Endothelial cell of umbilical vein (primary cell): Measurements from ENCODE around the gene CALU. TPM values are rescaled to one million over a fixed set of nuclear protein-coding genes. Genes with fewer than 3 reads are reported as not detected.

ENCODE experiments used
- BruUV-seq: library from RNA; stranded (reverse); fragments of 400-500 nt; replicated peaks from 2 replicates; lab custom pipeline; 2021; lab: Mats Ljungman, UMichigan
- CTCF ChIA-PET: fragments of 300-600, 350-600 bp; sonication (Branson Sonifier 250); formaldehyde crosslinking; loops from one replicate; lab custom pipeline; 2021; ENCODE audit warnings: antibody characterized with exemption, inconsistent platforms; lab: Charles Lee
- POLR2A ChIA-PET: fragments of 300-600, 350-600 bp; sonication (Branson Sonifier 250); formaldehyde crosslinking; loops from one replicate; lab custom pipeline; 2021; ENCODE audit warnings: antibody characterized with exemption, inconsistent platforms; lab: Charles Lee
- DNase-seq: peaks from one replicate; pipeline ENCODE4 v3.0.0-alpha.2; 2011; ENCODE audit warnings: low read depth, low spot score
- FAIRE-seq: peaks from 2 replicates; lab custom pipeline; 2011; peaks lifted over from hg19 to GRCh38; lab: Jason Lieb, UNC
- H2AFZ ChIP-seq: 2 replicates; pipeline ENCODE4 v1.6.0; 2012; ENCODE audit warnings: low read depth, low read length, control low read depth, inconsistent platforms
- H3K27ac ChIP-seq: 2 replicates; pipeline ENCODE4 v1.5.1; 2011; ENCODE audit warnings: low read depth, mild to moderate bottlenecking, control low read depth, low read length, moderate library complexity; ENCODE audit not compliant: insufficient read depth
- H3K27me3 ChIP-seq, 2 experiments: 2 replicates each; pipeline versions ENCODE4 v1.6.0 to v1.6.1; 2011; ENCODE audit warnings: low read length in 2 of 2, mixed read lengths in 1 of 2; ENCODE audit not compliant: control insufficient read depth in 2 of 2, insufficient read depth in 2 of 2
- H3K36me3 ChIP-seq, 2 experiments: 2 replicates in 1 of 2; 3 replicates in 1 of 2; pipeline ENCODE4 v1.5.1; 2011; ENCODE audit warnings: low read length in 2 of 2, mild to moderate bottlenecking in 1 of 2, moderate library complexity in 1 of 2; ENCODE audit not compliant: control insufficient read depth in 2 of 2, insufficient read depth in 2 of 2; ENCODE audit errors: extremely low read depth in 1 of 2
- H3K4me1 ChIP-seq: 3 replicates; pipeline ENCODE4 v1.5.1; 2011; ENCODE audit warnings: mild to moderate bottlenecking, low read length; ENCODE audit not compliant: control insufficient read depth, insufficient read depth; ENCODE audit errors: extremely low read depth
- H3K4me2 ChIP-seq: 2 replicates; pipeline ENCODE4 v1.6.1; 2011; ENCODE audit warnings: low read length, control low read depth, mixed read lengths; ENCODE audit not compliant: insufficient read depth
- H3K4me3 ChIP-seq, 3 experiments: fragments of 200-600 bp in 1 of 3; sonication (generic), shearing (Covaris generic) in 1 of 3; replicated peaks in 1 of 3; 2 replicates each; pipeline ENCODE4 v1.5.1; 2011 to 2016; ENCODE audit warnings: control low read depth in 3 of 3, low read length in 3 of 3, mild to moderate bottlenecking in 2 of 3, inconsistent platforms in 1 of 3, low read depth in 1 of 3, moderate library complexity in 1 of 3; ENCODE audit not compliant: insufficient read depth in 1 of 3
- H3K79me2 ChIP-seq: 2 replicates; pipeline ENCODE4 v1.6.0; 2012; ENCODE audit warnings: low read length, inconsistent platforms; ENCODE audit not compliant: control insufficient read depth, insufficient read depth
- H3K9ac ChIP-seq: replicated peaks from 2 replicates; pipeline ENCODE3; 2011; ENCODE audit warnings: low read length, control low read depth; ENCODE audit not compliant: insufficient read depth; ENCODE audit errors: extremely low read depth
- H3K9me1 ChIP-seq: replicated peaks from 3 replicates; pipeline ENCODE4 v1.6.0; 2011; ENCODE audit warnings: mild to moderate bottlenecking, low read length; ENCODE audit not compliant: control insufficient read depth, insufficient read depth; ENCODE audit errors: extremely low read depth
- H3K9me3 ChIP-seq: replicated peaks from 2 replicates; pipeline ENCODE4 v1.5.1; 2012; ENCODE audit warnings: low read length, inconsistent platforms; ENCODE audit not compliant: control insufficient read depth, insufficient read depth
- H4K20me1 ChIP-seq: replicated peaks from 2 replicates; pipeline ENCODE3; 2011; ENCODE audit warnings: mild to moderate bottlenecking, low read length; ENCODE audit not compliant: control insufficient read depth, insufficient read depth; ENCODE audit errors: extremely low read depth
- CTCF ChIP-seq, 2 donors: IDR thresholded peaks; 1 replicate in 1 of 2; 2 replicates in 1 of 2; pipeline ENCODE4 v1.5.1; 2011; ENCODE audit warnings: low read length in 2 of 2, mild to moderate bottlenecking in 2 of 2, moderate library complexity in 2 of 2, control low read depth in 1 of 2, inconsistent platforms in 1 of 2, low read depth in 1 of 2; ENCODE audit not compliant: insufficient read depth in 1 of 2; ENCODE audit errors: extremely low read depth in 1 of 2
- EZH2 ChIP-seq: IDR thresholded peaks from 2 replicates; pipeline ENCODE4 v1.6.1; 2012; ENCODE audit warnings: borderline replicate concordance, low read depth, mild to moderate bottlenecking, moderate library complexity, low read length, inconsistent platforms; ENCODE audit not compliant: severe bottlenecking
- FOS ChIP-seq: IDR thresholded peaks from 2 replicates; pipeline ENCODE4 v1.6.1; 2011; ENCODE audit warnings: mild to moderate bottlenecking, low read length, moderate library complexity, borderline replicate concordance; ENCODE audit not compliant: insufficient read depth
- GATA2 ChIP-seq: IDR thresholded peaks from 2 replicates; pipeline ENCODE4 v1.7.0; 2011; ENCODE audit warnings: low read depth, mild to moderate bottlenecking, moderate library complexity, mixed read lengths, low read length; ENCODE audit not compliant: insufficient read length, insufficient read depth
- JUN ChIP-seq: IDR thresholded peaks from 2 replicates; pipeline ENCODE4 v1.6.1; 2011; ENCODE audit warnings: borderline replicate concordance, low read depth; ENCODE audit not compliant: insufficient read length, insufficient read depth
- MAX ChIP-seq: IDR thresholded peaks from 2 replicates; pipeline ENCODE4 v1.6.1; 2011; ENCODE audit not compliant: insufficient read depth, insufficient read length
- MYC ChIP-seq: IDR thresholded peaks from one replicate; pipeline ENCODE4 v1.6.1; 2011; ENCODE audit warnings: mild to moderate bottlenecking, low read depth, low read length
- POLR2A ChIP-seq: IDR thresholded peaks from 2 replicates; pipeline ENCODE4 v1.6.1; 2012; ENCODE audit warnings: low read depth, mild to moderate bottlenecking, control low read depth, low read length
- POLR2AphosphoS5 ChIP-seq: IDR thresholded peaks from 2 replicates; pipeline ENCODE4 v1.6.1; 2012; ENCODE audit warnings: low read depth, mild to moderate bottlenecking, control low read depth, low read length, moderate library complexity; ENCODE audit not compliant: insufficient read depth
- dilution Hi-C: fragments of 300-500 bp; cut with MboI; formaldehyde crosslinking; loops from one replicate; pipeline ENCODE4 v1.15.0; 2019; ENCODE audit warnings: low sequenced_read_pairs; ENCODE audit not compliant: extremely low pct_ligation_motif_present
- intact Hi-C: fragments of 100-400 bp; cut with micrococcal nuclease; formaldehyde crosslinking; loops from one replicate; pipeline ENCODE4 v1.10.0; 2022
- polyA plus RNA-seq, 4 experiments: library from polyadenylated mRNA; depleted of rRNA in 3 of 4; stranded (reverse) in 3 of 4; unstranded in 1 of 4; fragments of >200 nt; gene quantifications; 2 replicates each; pipeline versions ENCODE4 v1.2.1 to v1.2.3, GENCODE V29; 2011 to 2012; ENCODE audit warnings: missing spikeins in 1 of 4
- total RNA-seq: library from RNA; stranded (reverse); gene quantifications from 2 replicates; pipeline ENCODE4 v1.2.3, GENCODE V29; 2021

Gene CALU
- total and polyA plus RNA-seq, 2 donors (not counting 3 experiments of a cell fraction or from before 2014, with no cell fraction given): 135 to 257 TPM

GRCh38 chr7:128774029-128774689 lies 35.0 kb downstream of the CALU start:
- TF ChIP-seq JUN (no peak), MYC (no peak), EZH2 (no peak), POLR2A (no peak), MAX (no peak), GATA2 (no peak)
- intact Hi-C loops: no loop called here
- DNase-seq (no peak), FAIRE-seq (no peak)
- Histone ChIP-seq H3K4me1 (peaks cover 2% of the 10 kb centered on the region), H3K79me2 (no peaks in the 10 kb centered on the region), H4K20me1 (no peaks in the 10 kb centered on the region), H3K9me3 (peaks cover 3% of the 10 kb centered on the region), H3K4me3 (no peak overlapping the region), H3K9me1 (no peaks in the 10 kb centered on the region), H3K27ac (no peak overlapping the region), H3K27me3 (no peaks in the 10 kb centered on the region), H3K36me3 (peaks cover 17 to 19% of the 10 kb centered on the region in 2 experiments), H3K4me2 (no peak overlapping the region), H2AFZ (no peak overlapping the region), H3K9ac (no peak overlapping the region)
- CTCF ChIA-PET: interaction anchor here (1.5 to 1.6 kb wide), 2 partner anchors 36 to 42 kb away, joined by 3 read pairs; no protein-coding TSS in a partner anchor
- no TSS peak for BruUV-seq
- POLR2A ChIA-PET: no interaction called here
- dilution Hi-C loops: no loop called here

GRCh38 chr7:128774921-128775320 lies 35.8 kb downstream of the CALU start:
- DNase-seq (no peak), FAIRE-seq (no peak)
- peaks cover 2% of the 10 kb centered on the region for H3K4me1 ChIP-seq
- BruUV-seq: no TSS peak
- H3K27ac ChIP-seq: no peak overlapping the region
- dilution Hi-C loops: no loop called here
- TF ChIP-seq POLR2AphosphoS5: no peak
- TF ChIP-seq GATA2: no peak
- no peak for TF ChIP-seq POLR2A
- no peak for TF ChIP-seq CTCF (IDR thresholded peaks at IDR 0.05; ENCODE audit: extremely low read depth in 1 of 2, insufficient read depth in 1 of 2, low read depth in 1 of 2, low read length in 2 of 2)
- TF ChIP-seq MYC: no peak
- TF ChIP-seq MAX: no peak
- no peak for TF ChIP-seq FOS
- TF ChIP-seq JUN: no peak
- no peak for TF ChIP-seq EZH2
- H3K79me2 ChIP-seq: no peaks in the 10 kb centered on the region
- H3K9ac ChIP-seq: no peak overlapping the region
- H3K27me3 ChIP-seq: no peaks in the 10 kb centered on the region
- ChIA-PET CTCF (interaction anchor here (0.6 to 1.6 kb wide), 2 partner anchors 35 to 43 kb away, joined by 3 read pairs; partner anchors contain the start of gene CALU), POLR2A (no interaction called here)
- no peak overlapping the region for H3K4me3 ChIP-seq
- H3K9me1 ChIP-seq: no peaks in the 10 kb centered on the region
- intact Hi-C loops: no loop called here
- peaks cover 17 to 19% of the 10 kb centered on the region in 2 experiments for H3K36me3 ChIP-seq
- H2AFZ ChIP-seq: no peak overlapping the region
- H3K4me2 ChIP-seq: no peak overlapping the region
- no peaks in the 10 kb centered on the region for H4K20me1 ChIP-seq
- H3K9me3 ChIP-seq: peaks cover 3% of the 10 kb centered on the region
